Lower leg skin (tissue), 4 donors: Measurements from ENCODE around the gene KITLG. TPM values are rescaled to one million over a fixed set of nuclear protein-coding genes. Genes with fewer than 3 reads are reported as not detected.

Source experiments
- DNase-seq, 2 donors: peaks; one replicate each; pipeline ENCODE4 v3.0.0-alpha.2; 2019; ENCODE audit warnings: low spot score in 2 of 2
- H3K4me3 ChIP-seq: fragments of 200-600 bp; sonication (generic); 2 replicates; pipeline ENCODE4 v1.5.1; 2017; ENCODE audit warnings: mild to moderate bottlenecking, low read depth; ENCODE audit not compliant: poor library complexity, severe bottlenecking
- CTCF ChIP-seq, 3 donors: fragments of 450-650 bp; IDR thresholded peaks; one replicate each; pipeline ENCODE4 v1.5.1; 2016; ENCODE audit warnings: antibody characterized with exemption in 3 of 3, mild to moderate bottlenecking in 3 of 3, moderate library complexity in 2 of 3
- POLR2A ChIP-seq, 2 donors: fragments of 450-650 bp; IDR thresholded peaks; one replicate each; pipeline ENCODE4 v1.6.1; 2016 to 2017; ENCODE audit warnings: antibody characterized with exemption in 2 of 2, mild to moderate bottlenecking in 1 of 2, moderate library complexity in 1 of 2
- WGBS, 2 donors: methylation state at CpG; one replicate each; pipeline ENCODE4 v1.1.5; 2018; 5-methylcytosine and 5-hydroxymethylcytosine counted together
- intact Hi-C: fragments of 100-400 bp; cut with DNase I; formaldehyde crosslinking; loops from one replicate; pipeline ENCODE4 v1.15.0; 2023; ENCODE audit warnings: low total_unique reads
- total RNA-seq, 4 donors: library from RNA; depleted of rRNA; stranded (reverse); fragments of >200 nt; gene quantifications; one replicate each; pipeline ENCODE4 v1.1.0, GENCODE V29; 2016

The KITLG gene
- total RNA-seq, 4 donors from 2014 or later = 5.5 to 12.0 (median 7.6) TPM

DNA sequence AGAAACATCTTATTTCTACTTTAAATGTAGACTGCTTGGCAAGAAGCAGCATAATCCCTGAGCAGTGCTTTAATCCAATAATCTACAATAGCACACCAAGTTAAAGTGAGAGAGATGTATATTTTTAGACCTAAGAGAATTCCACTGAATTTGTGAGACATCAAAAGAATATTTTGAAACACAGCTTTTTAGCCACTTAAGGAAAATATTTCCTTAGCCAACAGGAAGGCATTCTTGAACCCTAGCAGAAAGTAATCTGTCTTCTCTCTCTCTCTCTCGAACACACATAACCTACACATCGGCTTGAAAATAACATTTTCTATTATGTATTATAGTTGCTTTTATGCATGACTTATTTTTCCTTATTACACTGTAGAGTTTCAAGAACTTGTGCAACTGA lies 34.0 kb downstream of the KITLG start:
- TF ChIP-seq CTCF (IDR thresholded peaks at IDR 0.05) = no peak
- no peak for TF ChIP-seq POLR2A (IDR thresholded peaks at IDR 0.05)
- DNase-seq = no peak
- WGBS, 2 donors = 67 to 75% methylated on average over 2 of the region's 2 CpGs
- intact Hi-C loops = no loop called here
- no peak overlapping the region for H3K4me3 ChIP-seq

DNA sequence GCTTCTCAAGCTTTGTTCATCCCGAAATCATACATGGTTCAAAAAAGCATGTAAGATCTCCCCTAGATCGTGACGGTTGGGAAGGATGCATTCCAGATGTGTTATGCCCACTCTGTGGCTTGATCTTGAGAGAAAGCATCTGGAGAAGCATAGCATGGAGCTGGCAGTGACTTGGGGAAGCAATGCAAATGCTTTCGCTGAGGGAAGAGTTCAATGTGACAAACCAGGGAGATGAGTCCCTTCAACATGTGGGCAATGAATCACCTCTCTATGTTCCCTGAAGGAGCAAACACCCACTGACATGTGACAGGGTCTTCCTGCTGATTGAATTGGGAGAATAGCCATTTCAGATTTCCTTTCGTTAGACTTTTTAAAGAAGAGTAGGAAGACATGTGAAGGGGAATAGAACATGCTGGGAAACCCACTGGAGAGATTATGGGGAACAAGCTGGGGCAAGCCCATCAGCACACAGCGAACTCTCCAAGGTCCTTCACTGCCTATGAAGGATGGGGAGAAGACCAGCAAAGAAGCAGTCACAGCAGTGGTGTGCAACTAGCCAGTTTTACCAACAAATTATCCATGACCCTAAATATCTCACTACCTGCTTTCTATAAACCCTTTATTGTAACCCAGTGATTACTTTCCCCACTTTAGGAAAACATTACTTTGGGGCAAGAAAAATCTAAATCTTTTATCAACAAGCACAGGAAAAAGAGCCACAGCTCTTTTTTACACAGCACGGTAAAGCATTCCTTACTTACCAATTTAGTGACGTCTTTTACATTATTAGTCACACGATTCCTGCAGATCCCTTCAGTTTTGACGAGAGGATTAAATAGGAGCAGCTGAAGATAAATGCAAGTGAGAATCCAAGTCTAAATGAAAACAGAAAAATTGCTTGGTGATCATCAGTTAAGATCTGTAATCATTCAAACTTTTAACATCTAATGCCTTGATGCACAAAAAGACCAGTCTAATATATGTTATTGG lies 35.0 kb downstream of the KITLG start:
- TF ChIP-seq CTCF (IDR thresholded peaks at IDR 0.05) (no peak), POLR2A (IDR thresholded peaks at IDR 0.05) (no peak)
- WGBS, 2 donors = 70 to 73% methylated on average over 10 of the region's 10 CpGs
- no peak for DNase-seq
- intact Hi-C loops = no loop called here
- no peak overlapping the region for H3K4me3 ChIP-seq

DNA sequence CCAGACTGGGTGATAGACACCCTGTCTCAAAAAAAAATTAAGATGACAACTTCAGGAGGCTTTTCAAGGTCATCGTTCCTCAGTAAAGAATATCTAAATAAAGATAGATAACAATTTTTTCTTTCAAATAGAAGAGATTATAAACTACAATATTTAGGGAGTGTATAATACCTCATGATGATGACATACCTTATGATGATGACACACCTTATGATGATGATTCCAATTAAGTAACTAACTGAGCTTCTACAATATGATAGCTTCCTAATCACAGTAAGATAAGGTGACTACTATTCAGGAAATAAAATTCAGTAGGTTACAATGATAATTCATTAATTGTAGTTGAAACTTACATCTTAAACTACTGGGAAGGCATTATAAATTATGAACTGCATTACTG lies 40.4 kb downstream of the KITLG start:
- WGBS, 2 donors = 0 to 62% methylated on average over 1 of the region's 1 CpG
- intact Hi-C loops = no loop called here

GRCh38 chr12:88538697-88539096 lies 41.6 kb downstream of the KITLG start:
- intact Hi-C loops = no loop called here
- peak in 1 of 2 donors; percentile 38 for DNase-seq
- WGBS, 2 donors = 17 to 36% methylated on average over 2 of the region's 2 CpGs
- TF ChIP-seq POLR2A (IDR thresholded peaks at IDR 0.05) = no peak
- no peak for TF ChIP-seq CTCF (IDR thresholded peaks at IDR 0.05)
- no peak overlapping the region for H3K4me3 ChIP-seq

More for the DNA sequence above, 40.4 kb downstream of the KITLG start:
- H3K4me3 ChIP-seq = no peak overlapping the region
- DNase-seq = no peak
- no peak for TF ChIP-seq CTCF (IDR thresholded peaks at IDR 0.05)
- TF ChIP-seq POLR2A (IDR thresholded peaks at IDR 0.05) = no peak

DNA sequence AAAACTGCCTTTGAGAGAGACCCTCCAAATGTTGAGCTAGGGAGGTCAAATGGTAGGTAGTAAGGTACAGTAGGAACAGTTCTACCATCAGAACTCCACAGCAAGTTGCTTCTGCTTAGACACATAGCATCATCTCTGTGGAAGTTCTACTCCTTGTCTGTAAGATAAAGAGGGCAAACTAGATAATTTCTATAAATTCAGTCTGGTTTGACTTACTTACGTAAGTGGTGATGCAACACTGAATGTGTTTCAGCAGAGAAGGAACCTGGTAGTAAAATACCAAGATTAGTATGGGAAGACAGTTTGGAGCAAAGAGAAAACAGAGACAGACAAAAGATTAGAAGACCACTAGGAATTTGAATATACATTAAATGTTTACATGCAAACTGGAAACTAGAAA lies 42.0 kb downstream of the KITLG start:
- no peak for DNase-seq
- WGBS, 2 donors = 35 to 43% methylated on average over 1 of the region's 1 CpG
- H3K4me3 ChIP-seq = no peak overlapping the region
- TF ChIP-seq POLR2A (IDR thresholded peaks at IDR 0.05) (no peak), CTCF (IDR thresholded peaks at IDR 0.05) (no peak)
- intact Hi-C loops = no loop called here
